Measurements from ENCODE around the gene TOMM40. TPM values are rescaled to one million over a fixed set of nuclear protein-coding genes. Genes with fewer than 3 reads are reported as not detected.
A peak's percentile ranks its signal among the peaks of the same experiment; 100 is the strongest.
"Not testable (repeated sequence)": the region's sequence is repeated elsewhere in the genome, so short reads cannot be mapped to it uniquely, and the experiment has no call there.

Gene TOMM40
- polyA plus RNA-seq, 4 donors: 44.7 to 54.6 (median 47.6) TPM

DNA sequence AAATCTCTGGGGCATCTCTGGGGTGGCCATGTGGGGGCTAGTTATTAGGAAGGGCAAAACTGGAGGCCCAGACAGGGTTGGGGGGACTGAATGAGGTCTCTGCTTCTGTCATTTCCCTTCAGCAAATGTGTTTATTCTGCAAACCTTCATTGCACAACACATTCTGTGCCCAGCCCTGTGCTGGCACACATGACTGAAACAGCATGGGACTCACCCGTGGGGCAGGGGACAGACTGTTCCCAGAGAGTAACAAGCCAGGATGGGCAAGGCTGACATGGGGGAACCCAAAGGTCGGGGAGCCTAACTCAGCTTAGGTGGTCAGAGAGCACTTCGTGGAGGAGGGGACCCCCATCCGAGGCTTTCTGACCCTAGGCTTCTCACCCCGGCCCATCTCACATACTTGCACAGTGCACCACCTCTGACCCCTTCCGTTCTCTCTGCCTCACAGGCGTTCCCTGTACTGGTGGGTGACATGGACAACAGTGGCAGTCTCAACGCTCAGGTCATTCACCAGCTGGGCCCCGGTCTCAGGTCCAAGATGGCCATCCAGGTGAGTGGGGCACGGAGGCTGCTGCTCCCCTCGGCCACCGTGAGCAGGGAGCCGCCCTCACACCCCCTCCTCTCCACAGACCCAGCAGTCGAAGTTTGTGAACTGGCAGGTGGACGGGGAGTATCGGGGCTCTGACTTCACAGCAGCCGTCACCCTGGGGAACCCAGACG lies 2.4 kb downstream of the TOMM40 start:
- no peak for DNase-seq (ENCODE audit: low read depth in 4 of 4, low spot score in 3 of 4)

DNA sequence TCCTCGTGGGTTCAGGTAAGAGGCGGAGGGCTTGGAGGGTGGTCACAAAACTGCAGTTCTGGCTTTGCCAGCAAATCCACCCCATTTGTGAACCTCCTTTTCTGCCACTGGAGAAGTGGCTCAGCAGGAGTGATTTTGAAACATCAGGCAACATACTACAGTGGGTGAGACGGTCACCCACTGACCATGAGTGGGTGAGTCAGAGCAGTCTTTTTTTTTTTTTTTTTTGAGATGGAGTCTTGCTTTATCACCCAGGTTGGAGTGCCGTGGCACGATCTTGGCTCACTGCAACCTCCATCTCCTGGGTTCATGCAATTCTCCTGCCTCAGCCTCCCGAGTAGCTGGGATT lies 3.0 kb downstream of the TOMM40 start:
- DNase-seq (ENCODE audit: low read depth in 4 of 4, low spot score in 3 of 4): no peak

DNA sequence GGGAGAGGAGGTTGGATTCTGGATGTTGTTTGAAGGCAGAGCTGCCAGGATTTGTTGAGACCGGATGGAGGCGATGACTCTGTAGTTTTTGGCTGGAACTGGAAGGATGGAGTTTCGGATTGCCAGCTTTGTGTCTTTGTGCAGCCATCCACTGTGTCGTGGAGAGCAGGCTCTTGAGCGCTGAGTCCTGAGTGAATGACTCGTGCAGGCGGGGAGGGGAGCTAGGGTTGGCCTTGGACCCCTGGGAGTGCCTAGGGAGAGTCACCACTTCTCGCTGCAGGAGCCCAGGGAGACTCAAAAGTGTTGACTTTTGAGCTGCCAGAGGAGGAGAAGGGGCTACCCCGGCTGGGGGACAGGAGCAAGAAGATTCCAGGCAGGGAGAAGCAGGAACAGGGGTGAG lies 3.9 kb downstream of the TOMM40 start:
- DNase-seq (ENCODE audit: low read depth in 4 of 4, low spot score in 3 of 4): no peak

DNA sequence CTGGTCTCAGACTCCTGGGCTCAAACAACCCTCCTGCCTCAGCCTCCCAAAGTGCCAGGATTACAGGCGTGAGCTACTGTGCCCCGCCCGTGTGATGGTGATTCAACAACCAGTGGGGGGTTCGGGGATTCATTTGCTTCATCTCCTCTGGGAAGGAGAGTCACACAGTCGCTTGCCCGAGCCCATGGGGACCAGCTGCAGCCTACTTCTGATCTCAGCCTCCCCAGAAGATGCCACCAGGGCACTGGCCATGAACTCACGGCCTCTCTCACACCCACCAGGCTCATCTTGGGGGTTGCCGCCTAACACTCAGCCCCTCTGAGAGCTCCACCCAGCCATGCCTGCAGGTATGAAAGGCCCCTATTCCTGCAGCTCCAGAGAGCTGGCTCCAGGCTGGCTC lies 6.8 kb downstream of the TOMM40 start:
- DNase-seq (ENCODE audit: low read depth in 4 of 4, low spot score in 3 of 4): no peak

DNA sequence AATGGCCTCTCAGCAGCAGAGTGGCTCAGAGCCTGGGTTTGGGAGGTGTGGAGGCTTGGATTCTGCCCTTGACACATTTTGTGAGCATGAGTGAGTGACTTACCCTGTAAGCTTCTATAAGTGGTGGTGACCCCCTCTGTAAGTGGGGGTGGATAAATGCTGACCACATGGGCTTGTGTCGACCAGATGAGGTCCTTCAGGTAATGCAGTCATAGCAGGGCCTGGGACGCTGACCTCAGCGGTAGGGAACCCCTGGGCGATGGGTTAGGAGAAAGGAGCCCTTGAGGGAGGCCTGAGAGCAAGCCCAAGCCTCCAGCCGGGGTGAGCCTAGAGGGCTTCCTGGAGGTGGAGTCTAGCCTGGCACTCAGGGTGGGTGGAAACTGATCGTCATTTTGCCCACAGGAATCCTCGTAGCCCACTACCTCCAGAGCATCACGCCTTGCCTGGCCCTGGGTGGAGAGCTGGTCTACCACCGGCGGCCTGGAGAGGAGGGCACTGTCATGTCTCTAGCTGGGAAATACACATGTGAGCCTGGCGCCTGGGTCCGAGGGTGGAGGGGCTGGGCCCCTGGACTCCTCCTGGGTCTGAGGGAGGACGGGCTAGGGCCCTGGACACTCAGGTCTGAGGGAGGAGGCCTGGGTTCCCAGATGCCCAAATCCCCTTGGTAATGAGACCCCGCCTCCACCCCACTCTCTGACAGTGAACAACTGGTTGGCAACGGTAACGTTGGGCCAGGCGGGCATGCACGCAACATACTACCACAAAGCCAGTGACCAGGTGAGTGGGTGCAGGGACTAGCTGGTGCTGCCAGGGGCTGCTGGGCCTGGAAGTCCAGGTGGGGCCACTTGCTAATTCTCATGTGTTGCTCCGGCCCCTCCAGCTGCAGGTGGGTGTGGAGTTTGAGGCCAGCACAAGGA lies 9.5 kb downstream of the TOMM40 start:
- DNase-seq (ENCODE audit: low read depth in 4 of 4, low spot score in 3 of 4): no peak

DNA sequence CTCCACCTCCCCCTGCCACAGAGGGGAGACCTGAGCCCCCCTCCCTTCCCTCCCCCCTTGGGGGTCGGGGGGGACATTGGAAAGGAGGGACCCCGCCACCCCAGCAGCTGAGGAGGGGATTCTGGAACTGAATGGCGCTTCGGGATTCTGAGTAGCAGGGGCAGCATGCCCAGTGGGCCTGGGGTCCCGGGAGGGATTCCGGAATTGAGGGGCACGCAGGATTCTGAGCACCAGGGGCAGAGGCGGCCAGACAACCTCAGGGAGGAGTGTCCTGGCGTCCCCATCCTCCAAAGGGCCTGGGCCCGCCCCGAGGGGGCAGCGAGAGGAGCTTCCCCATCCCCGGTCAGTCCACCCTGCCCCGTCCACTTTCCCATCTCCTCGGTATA lies 12.2 kb downstream of the TOMM40 start:
- DNase-seq (ENCODE audit: low read depth in 4 of 4, low spot score in 3 of 4): no peak

DNA sequence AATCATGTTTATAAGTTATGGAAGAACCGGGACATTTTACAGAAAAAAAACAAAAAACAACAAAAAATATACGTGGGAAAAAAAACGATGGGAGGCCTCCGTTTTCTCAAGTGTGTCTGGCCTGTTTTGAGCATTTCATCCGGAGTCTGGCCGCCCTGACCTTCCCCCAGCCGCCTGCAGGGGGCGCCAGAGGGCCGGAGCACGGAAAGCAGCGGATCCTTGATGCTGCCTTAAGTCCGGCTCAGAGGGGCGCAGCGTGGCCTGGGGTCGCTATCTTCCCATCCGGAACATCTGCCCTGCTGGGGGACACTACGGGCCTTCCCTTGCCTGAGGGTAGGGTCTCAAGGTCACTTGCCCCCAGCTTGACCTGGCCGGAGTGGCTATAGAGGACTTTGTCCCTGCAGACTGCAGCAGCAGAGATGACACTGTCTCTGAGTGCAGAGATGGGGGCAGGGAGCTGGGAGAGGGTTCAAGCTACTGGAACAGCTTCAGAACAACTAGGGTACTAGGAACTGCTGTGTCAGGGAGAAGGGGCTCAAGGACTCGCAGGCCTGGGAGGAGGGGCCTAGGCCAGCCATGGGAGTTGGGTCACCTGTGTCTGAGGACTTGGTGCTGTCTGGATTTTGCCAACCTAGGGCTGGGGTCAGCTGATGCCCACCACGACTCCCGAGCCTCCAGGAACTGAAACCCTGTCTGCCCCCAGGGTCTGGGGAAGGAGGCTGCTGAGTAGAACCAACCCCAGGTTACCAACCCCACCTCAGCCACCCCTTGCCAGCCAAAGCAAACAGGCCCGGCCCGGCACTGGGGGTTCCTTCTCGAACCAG lies 12.8 kb downstream of the TOMM40 start:
- DNase-seq (ENCODE audit: low read depth in 4 of 4, low spot score in 3 of 4): no peak

DNA sequence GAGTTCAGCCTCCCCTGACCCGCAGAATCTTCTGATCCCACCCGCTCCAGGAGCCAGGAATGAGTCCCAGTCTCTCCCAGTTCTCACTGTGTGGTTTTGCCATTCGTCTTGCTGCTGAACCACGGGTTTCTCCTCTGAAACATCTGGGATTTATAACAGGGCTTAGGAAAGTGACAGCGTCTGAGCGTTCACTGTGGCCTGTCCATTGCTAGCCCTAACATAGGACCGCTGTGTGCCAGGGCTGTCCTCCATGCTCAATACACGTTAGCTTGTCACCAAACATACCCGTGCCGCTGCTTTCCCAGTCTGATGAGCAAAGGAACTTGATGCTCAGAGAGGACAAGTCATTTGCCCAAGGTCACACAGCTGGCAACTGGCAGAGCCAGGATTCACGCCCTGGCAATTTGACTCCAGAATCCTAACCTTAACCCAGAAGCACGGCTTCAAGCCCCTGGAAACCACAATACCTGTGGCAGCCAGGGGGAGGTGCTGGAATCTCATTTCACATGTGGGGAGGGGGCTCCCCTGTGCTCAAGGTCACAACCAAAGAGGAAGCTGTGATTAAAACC lies 13.5 kb downstream of the TOMM40 start:
- DNase-seq (ENCODE audit: low read depth in 4 of 4, low spot score in 3 of 4): no peak

DNA sequence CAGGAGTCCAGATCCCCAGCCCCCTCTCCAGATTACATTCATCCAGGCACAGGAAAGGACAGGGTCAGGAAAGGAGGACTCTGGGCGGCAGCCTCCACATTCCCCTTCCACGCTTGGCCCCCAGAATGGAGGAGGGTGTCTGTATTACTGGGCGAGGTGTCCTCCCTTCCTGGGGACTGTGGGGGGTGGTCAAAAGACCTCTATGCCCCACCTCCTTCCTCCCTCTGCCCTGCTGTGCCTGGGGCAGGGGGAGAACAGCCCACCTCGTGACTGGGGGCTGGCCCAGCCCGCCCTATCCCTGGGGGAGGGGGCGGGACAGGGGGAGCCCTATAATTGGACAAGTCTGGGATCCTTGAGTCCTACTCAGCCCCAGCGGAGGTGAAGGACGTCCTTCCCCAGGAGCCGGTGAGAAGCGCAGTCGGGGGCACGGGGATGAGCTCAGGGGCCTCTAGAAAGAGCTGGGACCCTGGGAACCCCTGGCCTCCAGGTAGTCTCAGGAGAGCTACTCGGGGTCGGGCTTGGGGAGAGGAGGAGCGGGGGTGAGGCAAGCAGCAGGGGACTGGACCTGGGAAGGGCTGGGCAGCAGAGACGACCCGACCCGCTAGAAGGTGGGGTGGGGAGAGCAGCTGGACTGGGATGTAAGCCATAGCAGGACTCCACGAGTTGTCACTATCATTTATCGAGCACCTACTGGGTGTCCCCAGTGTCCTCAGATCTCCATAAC lies 14.5 kb downstream of the TOMM40 start, which contains the start of gene APOE:
Gene APOE (plus strand): TSS at position 360 of the 724 bp plus-strand sequence. CDS start 829 bp downstream, outside the sequence.
- DNase-seq (ENCODE audit: low read depth in 4 of 4, low spot score in 3 of 4): no peak

DNA sequence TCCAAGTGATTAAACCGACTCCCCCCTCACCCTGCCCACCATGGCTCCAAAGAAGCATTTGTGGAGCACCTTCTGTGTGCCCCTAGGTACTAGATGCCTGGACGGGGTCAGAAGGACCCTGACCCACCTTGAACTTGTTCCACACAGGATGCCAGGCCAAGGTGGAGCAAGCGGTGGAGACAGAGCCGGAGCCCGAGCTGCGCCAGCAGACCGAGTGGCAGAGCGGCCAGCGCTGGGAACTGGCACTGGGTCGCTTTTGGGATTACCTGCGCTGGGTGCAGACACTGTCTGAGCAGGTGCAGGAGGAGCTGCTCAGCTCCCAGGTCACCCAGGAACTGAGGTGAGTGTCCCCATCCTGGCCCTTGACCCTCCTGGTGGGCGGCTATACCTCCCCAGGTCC lies 16.6 kb downstream of the TOMM40 start:
- DNase-seq (ENCODE audit: low read depth in 4 of 4, low spot score in 3 of 4): no peak

DNA sequence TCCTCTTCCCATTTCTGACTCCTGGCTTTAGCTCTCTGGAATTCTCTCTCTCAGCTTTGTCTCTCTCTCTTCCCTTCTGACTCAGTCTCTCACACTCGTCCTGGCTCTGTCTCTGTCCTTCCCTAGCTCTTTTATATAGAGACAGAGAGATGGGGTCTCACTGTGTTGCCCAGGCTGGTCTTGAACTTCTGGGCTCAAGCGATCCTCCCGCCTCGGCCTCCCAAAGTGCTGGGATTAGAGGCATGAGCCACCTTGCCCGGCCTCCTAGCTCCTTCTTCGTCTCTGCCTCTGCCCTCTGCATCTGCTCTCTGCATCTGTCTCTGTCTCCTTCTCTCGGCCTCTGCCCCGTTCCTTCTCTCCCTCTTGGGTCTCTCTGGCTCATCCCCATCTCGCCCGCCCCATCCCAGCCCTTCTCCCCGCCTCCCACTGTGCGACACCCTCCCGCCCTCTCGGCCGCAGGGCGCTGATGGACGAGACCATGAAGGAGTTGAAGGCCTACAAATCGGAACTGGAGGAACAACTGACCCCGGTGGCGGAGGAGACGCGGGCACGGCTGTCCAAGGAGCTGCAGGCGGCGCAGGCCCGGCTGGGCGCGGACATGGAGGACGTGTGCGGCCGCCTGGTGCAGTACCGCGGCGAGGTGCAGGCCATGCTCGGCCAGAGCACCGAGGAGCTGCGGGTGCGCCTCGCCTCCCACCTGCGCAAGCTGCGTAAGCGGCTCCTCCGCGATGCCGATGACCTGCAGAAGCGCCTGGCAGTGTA lies 17.2 kb downstream of the TOMM40 start:
- DNase-seq (ENCODE audit: low read depth in 4 of 4, low spot score in 3 of 4): no peak

DNA sequence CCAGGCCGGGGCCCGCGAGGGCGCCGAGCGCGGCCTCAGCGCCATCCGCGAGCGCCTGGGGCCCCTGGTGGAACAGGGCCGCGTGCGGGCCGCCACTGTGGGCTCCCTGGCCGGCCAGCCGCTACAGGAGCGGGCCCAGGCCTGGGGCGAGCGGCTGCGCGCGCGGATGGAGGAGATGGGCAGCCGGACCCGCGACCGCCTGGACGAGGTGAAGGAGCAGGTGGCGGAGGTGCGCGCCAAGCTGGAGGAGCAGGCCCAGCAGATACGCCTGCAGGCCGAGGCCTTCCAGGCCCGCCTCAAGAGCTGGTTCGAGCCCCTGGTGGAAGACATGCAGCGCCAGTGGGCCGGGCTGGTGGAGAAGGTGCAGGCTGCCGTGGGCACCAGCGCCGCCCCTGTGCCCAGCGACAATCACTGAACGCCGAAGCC lies 17.8 kb downstream of the TOMM40 start:
- DNase-seq (ENCODE audit: low read depth in 4 of 4, low spot score in 3 of 4): no peak

DNA sequence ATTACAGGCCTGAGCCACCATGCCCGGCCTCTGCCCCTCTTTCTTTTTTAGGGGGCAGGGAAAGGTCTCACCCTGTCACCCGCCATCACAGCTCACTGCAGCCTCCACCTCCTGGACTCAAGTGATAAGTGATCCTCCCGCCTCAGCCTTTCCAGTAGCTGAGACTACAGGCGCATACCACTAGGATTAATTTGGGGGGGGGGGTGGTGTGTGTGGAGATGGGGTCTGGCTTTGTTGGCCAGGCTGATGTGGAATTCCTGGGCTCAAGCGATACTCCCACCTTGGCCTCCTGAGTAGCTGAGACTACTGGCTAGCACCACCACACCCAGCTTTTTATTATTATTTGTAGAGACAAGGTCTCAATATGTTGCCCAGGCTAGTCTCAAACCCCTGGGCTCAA lies 18.7 kb downstream of the TOMM40 start:
- DNase-seq (ENCODE audit: low read depth in 4 of 4, low spot score in 3 of 4): no peak

DNA sequence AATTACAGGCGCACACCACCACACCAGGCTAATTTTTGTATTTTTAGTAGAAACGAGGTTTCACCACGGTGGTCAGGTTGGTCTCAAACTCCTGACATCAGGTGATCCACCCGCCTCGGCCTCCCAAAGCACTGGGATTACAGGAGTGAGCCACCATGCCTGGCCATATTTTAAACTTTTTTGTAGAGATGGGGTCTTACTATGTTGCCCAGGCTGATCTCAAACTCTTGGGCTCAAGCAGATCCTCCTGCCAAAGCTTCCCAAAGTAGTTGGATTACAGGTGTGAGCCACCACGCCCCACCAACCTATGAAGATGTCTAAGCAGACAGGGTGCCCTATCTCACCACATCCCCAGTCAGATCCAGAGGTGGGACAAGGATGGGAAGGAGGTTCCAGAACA lies 20.8 kb downstream of the TOMM40 start:
- not testable (repeated sequence) for DNase-seq (ENCODE audit: low read depth in 4 of 4, low spot score in 3 of 4)

DNA sequence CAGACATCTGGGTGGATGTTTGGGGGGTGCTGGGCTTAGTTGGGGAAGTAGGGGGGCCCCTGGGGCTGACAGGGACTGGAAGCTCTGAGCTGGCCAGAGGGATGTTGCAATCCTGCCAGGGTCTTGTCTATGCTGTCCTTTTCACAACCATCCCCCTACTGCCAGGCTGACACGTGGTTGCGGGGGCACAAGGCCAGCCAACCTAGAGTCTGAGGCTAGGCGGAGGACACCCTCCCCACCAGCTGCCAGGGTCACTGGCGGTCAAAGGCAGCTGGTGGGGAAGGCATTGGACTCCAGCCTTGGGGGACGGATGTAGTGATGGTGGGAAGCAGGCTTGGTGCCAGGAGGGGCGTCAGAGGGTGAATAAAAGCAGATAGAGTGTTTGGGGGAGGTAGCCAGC lies 21.8 kb downstream of the TOMM40 start:
- DNase-seq (ENCODE audit: low read depth in 4 of 4, low spot score in 3 of 4): no peak

DNA sequence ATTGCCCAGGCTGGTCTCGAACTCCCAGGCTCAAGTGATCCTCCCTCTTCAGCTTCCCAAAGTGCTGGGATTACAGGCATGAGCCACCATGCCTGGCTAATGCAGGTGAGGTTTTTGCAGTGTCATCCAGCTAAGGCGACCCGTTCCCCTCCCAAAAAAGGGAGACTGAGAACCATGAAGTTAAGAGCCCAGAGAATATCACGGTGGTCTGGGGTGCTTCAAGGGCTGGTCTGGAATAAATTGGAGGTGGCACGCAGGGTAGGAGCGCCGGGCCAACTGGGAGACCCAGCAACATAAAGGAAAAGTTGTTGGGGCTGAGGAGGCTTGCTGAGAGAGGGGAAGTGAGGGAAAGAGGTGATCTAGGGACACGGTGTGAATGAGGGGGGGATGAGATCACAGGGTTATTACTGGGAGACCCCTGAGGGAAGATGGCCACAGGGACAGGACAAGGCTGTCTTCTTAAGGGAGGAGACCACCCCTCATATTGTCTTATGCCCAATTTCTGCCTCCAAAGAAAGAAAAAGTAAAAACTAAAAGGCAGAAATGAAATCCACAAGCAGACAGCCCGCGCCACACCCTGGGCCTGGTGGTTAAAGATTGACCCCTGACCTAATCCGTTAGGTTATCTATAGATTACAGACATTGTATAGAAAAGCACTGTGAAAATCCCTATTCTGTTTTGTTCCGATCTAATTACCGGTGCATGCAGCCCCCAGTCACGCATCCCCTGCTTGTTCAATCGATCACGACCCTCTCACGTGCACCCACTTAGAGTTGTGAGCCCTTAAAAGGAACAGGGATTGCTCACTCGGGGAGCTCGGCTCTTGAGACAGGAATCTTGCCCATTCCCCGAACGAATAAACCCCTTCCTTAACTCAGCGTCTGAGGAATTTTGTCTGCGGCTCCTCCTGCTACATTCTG lies 22.7 kb downstream of the TOMM40 start:
- DNase-seq (ENCODE audit: low read depth in 4 of 4, low spot score in 3 of 4): not testable (repeated sequence)

DNA sequence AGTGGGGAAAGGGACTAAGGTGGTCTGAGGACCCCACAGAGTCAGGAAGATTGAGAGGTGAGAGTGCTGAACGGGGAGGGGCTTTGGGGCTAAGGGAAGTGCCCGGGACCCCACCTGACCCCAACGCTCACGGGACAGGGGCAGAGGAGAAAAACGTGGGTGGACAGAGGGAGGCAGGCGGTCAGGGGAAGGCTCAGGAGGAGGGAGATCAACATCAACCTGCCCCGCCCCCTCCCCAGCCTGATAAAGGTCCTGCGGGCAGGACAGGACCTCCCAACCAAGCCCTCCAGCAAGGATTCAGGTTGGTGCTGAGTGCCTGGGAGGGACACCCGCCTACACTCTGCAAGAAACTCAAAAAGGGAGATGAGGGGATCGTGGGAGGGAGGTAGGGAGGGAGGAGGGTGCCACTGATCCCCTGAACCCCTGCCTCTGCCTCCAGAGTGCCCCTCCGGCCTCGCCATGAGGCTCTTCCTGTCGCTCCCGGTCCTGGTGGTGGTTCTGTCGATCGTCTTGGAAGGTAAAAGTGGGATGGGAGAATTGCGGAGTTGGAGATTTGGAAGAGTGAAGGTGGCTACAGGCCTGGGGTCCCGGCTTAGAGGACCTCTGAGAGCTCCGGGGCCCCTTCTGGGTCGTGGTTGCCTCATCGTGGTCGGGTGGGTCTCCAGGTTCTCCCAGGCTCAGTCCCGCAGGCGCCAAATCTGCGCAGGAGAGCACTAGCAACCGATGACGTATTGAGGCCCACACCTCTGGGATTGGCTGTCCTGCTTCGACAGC lies 23.6 kb downstream of the TOMM40 start, which contains the start of gene APOC1:
Gene APOC1 (plus strand): TSS at position 176 of the 774 bp plus-strand sequence. CDS start 284 bp downstream, at position 460.
- DNase-seq (ENCODE audit: low read depth in 4 of 4, low spot score in 3 of 4): peak; percentile 82 to 90 (median 86)
